A549 (cell line): ENCODE data around the gene RNF166. TPM values are rescaled to one million over a fixed set of nuclear protein-coding genes. Genes with fewer than 3 reads are reported as not detected.

Experiments
- ATAC-seq, 2 experiments: fragments of 200-7000 bp in 1 of 2; fragments of >200 bp in 1 of 2; cut with Nextera tagmentation in 1 of 2; cut with Tn5 transposase in 1 of 2; 3 replicates each; pipeline versions ENCODE4 v1.8.0 to v1.9.1; 2018 to 2020; ENCODE audit warnings: mild to moderate bottlenecking in 1 of 2, moderate library complexity in 1 of 2
- CTCF ChIA-PET: fragments of 300-600 bp; sonication (Branson Sonifier 250); formaldehyde crosslinking; extraction: SDS; loops from one replicate; lab custom pipeline; 2021; ENCODE audit warnings: antibody characterized with exemption, inconsistent platforms; lab: Yijun Ruan, JAX
- POLR2A ChIA-PET: fragments of 350-600 bp; formaldehyde crosslinking; extraction: SDS; loops from one replicate; lab custom pipeline; 2021; ENCODE audit warnings: antibody characterized with exemption, inconsistent platforms; lab: Yijun Ruan, JAX
- DNase-seq, 2 experiments: peaks; one replicate each; pipeline versions ENCODE4 v3.0.0 to v3.0.0-alpha.2; 2011 to 2016; ENCODE audit warnings: low read depth in 1 of 2, low spot score in 1 of 2
- FAIRE-seq: peaks from 2 replicates; lab custom pipeline; 2011; peaks lifted over from hg19 to GRCh38; lab: Jason Lieb, UNC
- H3K27ac ChIP-seq, 2 experiments: fragments of >200 bp; sonication (Bioruptor Twin); formaldehyde crosslinking; 3 replicates each; pipeline ENCODE4 v1.5.1; 2016 to 2017
- H3K4me1 ChIP-seq: fragments of >200 bp; sonication (Bioruptor Twin); formaldehyde crosslinking; 3 replicates; pipeline ENCODE4 v1.6.1; 2016
- H3K4me2 ChIP-seq: fragments of >200 bp; sonication (Bioruptor Twin); formaldehyde crosslinking; 3 replicates; pipeline ENCODE4 v1.6.1; 2016
- H3K4me3 ChIP-seq: fragments of >200 bp; sonication (Bioruptor Twin); formaldehyde crosslinking; 3 replicates; pipeline ENCODE4 v1.5.1; 2016
- H3K9me3 ChIP-seq: fragments of >200 bp; sonication (Bioruptor Twin); formaldehyde crosslinking; 3 replicates; pipeline ENCODE4 v1.6.1; 2016
- BCL3 ChIP-seq: fragments of >200 bp; sonication (Bioruptor Twin); formaldehyde crosslinking; IDR thresholded peaks from 3 replicates; pipeline ENCODE4 v1.6.1; 2016
- CHD2 ChIP-seq: fragments of 150-350 bp; IDR thresholded peaks from 2 replicates; pipeline ENCODE4 v1.6.1; 2014; ENCODE audit warnings: low read length; ENCODE audit not compliant: partially characterized antibody
- CHD4 ChIP-seq: fragments of 200-600 bp; sonication (generic); IDR thresholded peaks from 2 replicates; pipeline ENCODE4 v1.6.1; 2016; ENCODE audit warnings: antibody characterized with exemption, mild to moderate bottlenecking, borderline replicate concordance
- EHF ChIP-seq: fragments of 250-450 bp; sonication (Bioruptor Pico); IDR thresholded peaks from 2 replicates; pipeline ENCODE4 v1.5.0; 2020; ENCODE audit warnings: mild to moderate bottlenecking
- EHMT2 ChIP-seq: fragments of 200-600 bp; sonication (generic); IDR thresholded peaks from 2 replicates; pipeline ENCODE4 v1.6.1; 2016; ENCODE audit warnings: antibody characterized with exemption, low read depth, mild to moderate bottlenecking, moderate library complexity
- ESRRA ChIP-seq: fragments of 150-350 bp; IDR thresholded peaks from 2 replicates; pipeline ENCODE4 v1.6.1; 2014; ENCODE audit warnings: mild to moderate bottlenecking, low read length, borderline replicate concordance
- FOSL2 ChIP-seq, 2 experiments: fragments of 450-650 bp in 1 of 2; fragments of >200 bp in 1 of 2; sonication (Bioruptor Twin) in 1 of 2; formaldehyde crosslinking; IDR thresholded peaks; 2 replicates each; pipeline versions ENCODE4 v1.5.0 to v1.6.1; 2016 to 2020; ENCODE audit warnings: mild to moderate bottlenecking in 1 of 2, moderate library complexity in 1 of 2
- HDAC2 ChIP-seq: fragments of 200-600 bp; sonication (generic); IDR thresholded peaks from 2 replicates; pipeline ENCODE4 v1.6.1; 2016
- HEYL ChIP-seq: fragments of 250-450 bp; sonication (Bioruptor Pico); IDR thresholded peaks from 2 replicates; pipeline ENCODE4 v1.8.0; 2021; ENCODE audit warnings: mild to moderate bottlenecking, moderate library complexity
- JUN ChIP-seq, 2 experiments: fragments of >200 bp; sonication (Bioruptor Twin); formaldehyde crosslinking; IDR thresholded peaks; 2 replicates in 1 of 2; 3 replicates in 1 of 2; pipeline ENCODE4 v1.6.1; 2016 to 2017
- MAZ ChIP-seq: fragments of 150-350 bp; IDR thresholded peaks from 2 replicates; pipeline ENCODE4 v1.6.1; 2014; ENCODE audit warnings: antibody characterized with exemption, low read depth, low read length, borderline replicate concordance
- MYC ChIP-seq: IDR thresholded peaks from 2 replicates; pipeline ENCODE4 v1.6.1; 2012; ENCODE audit warnings: mild to moderate bottlenecking, inconsistent platforms, low read length, improper control_type of control experiment, borderline replicate concordance
- NFE2L2 ChIP-seq: fragments of 150-350 bp; conservative IDR thresholded peaks from 2 replicates; pipeline ENCODE4 v1.6.1; 2014; ENCODE audit warnings: low read length
- NPAS2 ChIP-seq: fragments of 250-450 bp; sonication (Bioruptor Pico); IDR thresholded peaks from 2 replicates; pipeline ENCODE4 v1.8.0; 2022; ENCODE audit warnings: mild to moderate bottlenecking, moderate library complexity, borderline replicate concordance
- POLR2AphosphoS2 ChIP-seq: conservative IDR thresholded peaks from 2 replicates; pipeline ENCODE4 v1.6.1; 2012; ENCODE audit warnings: low read length, improper control_type of control experiment, inconsistent platforms
- RAD21 ChIP-seq, 2 experiments: fragments of >200 bp in 1 of 2; sonication (Bioruptor Twin) in 1 of 2; formaldehyde crosslinking in 1 of 2; IDR thresholded peaks in 1 of 2; conservative IDR thresholded peaks in 1 of 2; 2 replicates in 1 of 2; 3 replicates in 1 of 2; pipeline ENCODE4 v1.6.1; 2012 to 2018; ENCODE audit warnings: inconsistent platforms in 1 of 2
- ZFP36 ChIP-seq: fragments of 450-650 bp; IDR thresholded peaks from 2 replicates; pipeline ENCODE4 v1.6.1; 2014; ENCODE audit warnings: borderline replicate concordance; ENCODE audit not compliant: partially characterized antibody
- ZSCAN20 ChIP-seq: fragments of 250-450 bp; sonication (Bioruptor Pico); IDR thresholded peaks from 2 replicates; pipeline ENCODE4 v1.8.0; 2022; ENCODE audit warnings: mild to moderate bottlenecking, moderate library complexity
- WGBS: methylation state at CpG from one replicate; pipeline ENCODE4 v1.1.6; 2017; ENCODE audit errors: missing lambda C conversion rate; 5-methylcytosine and 5-hydroxymethylcytosine counted together
- polyA plus RNA-seq, 4 experiments: library from polyadenylated mRNA; depleted of rRNA in 3 of 4; stranded (reverse); fragments of >200 nt; fragmentation: RNase III in 1 of 4; extraction: RNeasy Plus Mini Kit Qiagen cat#74134 plus additional on column Dnase treatment in 1 of 4; gene quantifications; 2 replicates in 3 of 4; 3 replicates in 1 of 4; pipeline ENCODE4 v1.2.3, GENCODE V29; 2011 to 2017
- TF ChIP-seq, protein P1 (sequence below): IDR thresholded peaks from 2 replicates; pipeline ENCODE4 v1.6.1; 2012; ENCODE audit warnings: low read depth, borderline replicate concordance
- TF ChIP-seq, protein P2 (sequence below): IDR thresholded peaks from 2 replicates; pipeline ENCODE4 v1.6.1; 2012
- TF ChIP-seq, protein P3 (sequence below): fragments of >200 bp; sonication (Bioruptor Twin); formaldehyde crosslinking; IDR thresholded peaks from 3 replicates; pipeline ENCODE4 v1.5.1; 2016
- TF ChIP-seq, protein P4 (sequence below): fragments of 250-450 bp; sonication (Bioruptor Pico); IDR thresholded peaks from 2 replicates; pipeline ENCODE4 v1.5.0; 2021; ENCODE audit warnings: mild to moderate bottlenecking, moderate library complexity, borderline replicate concordance
- TF ChIP-seq, protein P5 (sequence below): IDR thresholded peaks from 2 replicates; pipeline ENCODE4 v1.6.1; 2012

RNF166 gene
- polyA plus RNA-seq, 2 of the 4 experiments (the other 2 are of a cell fraction) = 9.4 to 11.6 TPM

DNA sequence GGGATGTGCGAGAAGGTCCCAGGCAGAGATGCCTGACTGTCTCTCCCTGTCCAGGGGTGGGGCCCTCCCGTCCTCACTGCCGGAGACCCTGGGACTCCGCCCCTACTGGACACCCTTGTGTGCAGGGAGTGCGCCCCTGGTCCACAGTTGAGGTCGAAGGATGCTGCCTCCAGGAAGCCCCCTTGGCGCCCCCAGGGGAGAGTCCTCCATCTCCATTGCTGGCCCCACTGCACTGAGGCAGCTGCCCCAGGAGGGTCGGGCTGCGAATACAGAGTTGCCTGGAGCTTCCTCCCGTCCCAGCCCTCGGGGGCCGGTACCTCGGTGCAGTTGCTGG is 26.7 kb upstream of the RNF166 start (continued):
- TF ChIP-seq, protein P1, sequence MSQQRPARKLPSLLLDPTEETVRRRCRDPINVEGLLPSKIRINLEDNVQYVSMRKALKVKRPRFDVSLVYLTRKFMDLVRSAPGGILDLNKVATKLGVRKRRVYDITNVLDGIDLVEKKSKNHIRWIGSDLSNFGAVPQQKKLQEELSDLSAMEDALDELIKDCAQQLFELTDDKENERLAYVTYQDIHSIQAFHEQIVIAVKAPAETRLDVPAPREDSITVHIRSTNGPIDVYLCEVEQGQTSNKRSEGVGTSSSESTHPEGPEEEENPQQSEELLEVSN = no peak
- TF ChIP-seq CHD2 (no peak), BCL3 (no peak), CHD4 (no peak)
- TF ChIP-seq, protein P2, sequence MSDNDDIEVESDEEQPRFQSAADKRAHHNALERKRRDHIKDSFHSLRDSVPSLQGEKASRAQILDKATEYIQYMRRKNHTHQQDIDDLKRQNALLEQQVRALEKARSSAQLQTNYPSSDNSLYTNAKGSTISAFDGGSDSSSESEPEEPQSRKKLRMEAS = no peak
- TF ChIP-seq, all 56 proteins: peak for 0

DNA sequence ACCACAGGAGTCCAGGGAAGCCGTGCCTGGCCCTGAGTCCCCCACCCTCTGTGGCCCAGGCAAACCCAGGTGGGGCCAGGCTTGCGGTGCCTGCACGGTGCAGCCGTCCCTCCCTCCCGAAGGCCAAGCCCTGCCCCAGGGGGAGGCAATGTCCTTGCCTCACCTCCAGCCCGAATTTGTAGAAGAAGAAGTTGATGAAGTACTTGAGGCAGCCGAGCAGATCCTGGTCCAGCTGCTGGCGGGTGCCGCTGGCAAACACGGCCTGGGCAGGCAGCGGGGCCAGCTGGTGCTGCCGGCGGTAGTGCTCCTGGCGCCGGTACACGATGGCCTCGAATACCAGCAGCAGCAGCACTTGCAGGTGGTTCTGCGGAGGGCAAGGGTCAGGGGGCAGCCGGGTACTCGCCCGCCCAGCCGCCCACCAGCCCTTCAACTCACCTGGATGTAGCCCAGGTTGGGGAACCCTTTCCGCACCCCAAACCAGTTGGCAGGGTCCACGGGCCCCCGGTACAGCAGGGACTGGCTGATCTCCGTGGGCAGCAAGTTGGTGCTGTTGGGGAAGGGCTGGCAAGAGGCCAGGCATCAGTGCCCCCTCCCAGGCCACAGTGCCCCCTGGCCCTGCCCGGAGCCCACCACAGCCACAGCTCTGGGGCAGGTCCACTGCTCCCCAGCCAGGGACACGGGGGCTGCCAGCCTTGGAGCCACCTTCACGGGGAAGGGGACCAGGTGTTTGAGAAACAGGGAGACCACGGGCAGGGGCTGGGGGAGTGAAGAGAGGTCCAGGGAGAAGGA is 26.2 kb upstream of the RNF166 start:
- TF ChIP-seq JUN (IDR thresholded peaks at IDR 0.05) (no peak), HDAC2 (no peak), POLR2AphosphoS2 (no peak), ZSCAN20 (CRISPR knock-in tag) (no peak), RAD21 (conservative IDR thresholded peaks at IDR 0.05 in 1 of 2, IDR thresholded peaks at IDR 0.05 in 1 of 2) (no peak), ESRRA (no peak), CHD2 (no peak)
- TF ChIP-seq, protein P2 = peak; percentile 11; the same call in 1 of the 2 replicates
- TF ChIP-seq, protein P3, sequence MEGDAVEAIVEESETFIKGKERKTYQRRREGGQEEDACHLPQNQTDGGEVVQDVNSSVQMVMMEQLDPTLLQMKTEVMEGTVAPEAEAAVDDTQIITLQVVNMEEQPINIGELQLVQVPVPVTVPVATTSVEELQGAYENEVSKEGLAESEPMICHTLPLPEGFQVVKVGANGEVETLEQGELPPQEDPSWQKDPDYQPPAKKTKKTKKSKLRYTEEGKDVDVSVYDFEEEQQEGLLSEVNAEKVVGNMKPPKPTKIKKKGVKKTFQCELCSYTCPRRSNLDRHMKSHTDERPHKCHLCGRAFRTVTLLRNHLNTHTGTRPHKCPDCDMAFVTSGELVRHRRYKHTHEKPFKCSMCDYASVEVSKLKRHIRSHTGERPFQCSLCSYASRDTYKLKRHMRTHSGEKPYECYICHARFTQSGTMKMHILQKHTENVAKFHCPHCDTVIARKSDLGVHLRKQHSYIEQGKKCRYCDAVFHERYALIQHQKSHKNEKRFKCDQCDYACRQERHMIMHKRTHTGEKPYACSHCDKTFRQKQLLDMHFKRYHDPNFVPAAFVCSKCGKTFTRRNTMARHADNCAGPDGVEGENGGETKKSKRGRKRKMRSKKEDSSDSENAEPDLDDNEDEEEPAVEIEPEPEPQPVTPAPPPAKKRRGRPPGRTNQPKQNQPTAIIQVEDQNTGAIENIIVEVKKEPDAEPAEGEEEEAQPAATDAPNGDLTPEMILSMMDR = no peak
- CTCF ChIA-PET = interaction anchor here (0.9 to 21.2 kb wide), 2 partner anchors 15 to 26 kb away, joined by 3 to 596 read pairs; no protein-coding TSS in a partner anchor
- no peak overlapping the region for H3K4me3 ChIP-seq
- H3K4me2 ChIP-seq = no peak overlapping the region
- peaks cover 11% of the 10 kb centered on the region for H3K4me1 ChIP-seq
- 88% methylated on average over 21 of the region's 30 CpGs for WGBS
- H3K9me3 ChIP-seq = no peaks in the 10 kb centered on the region
- POLR2A ChIA-PET = no interaction called here
- no peak for FAIRE-seq
- peak; percentile 32 to 86 for DNase-seq
- peak; percentile 23 to 73; a peak in 5 of 6 replicates for ATAC-seq
- peak overlapping the region in 1 of 2 experiments; percentile 14; a peak in 1 of 6 replicates for H3K27ac ChIP-seq

DNA sequence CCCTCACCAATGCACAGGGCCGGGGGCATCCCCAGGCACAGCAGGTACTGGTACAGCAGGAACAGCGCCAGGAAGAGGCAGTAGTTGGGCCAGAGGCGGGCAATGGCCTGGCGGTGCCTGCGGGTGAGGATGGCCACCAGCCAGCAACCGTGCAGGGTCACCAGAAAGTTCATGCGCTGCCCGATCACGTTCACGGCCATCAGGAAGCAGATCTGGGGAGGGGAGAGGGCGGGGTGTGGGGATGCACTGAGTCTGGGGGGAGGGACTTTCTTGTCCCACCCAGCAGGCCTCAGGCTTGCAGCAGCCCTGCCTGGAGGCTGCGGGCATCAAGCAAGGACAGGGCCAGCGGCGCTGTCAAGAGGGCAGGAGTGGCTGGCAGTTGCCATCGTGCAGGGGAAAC is 25.5 kb upstream of the RNF166 start:
- TF ChIP-seq, protein P4, sequence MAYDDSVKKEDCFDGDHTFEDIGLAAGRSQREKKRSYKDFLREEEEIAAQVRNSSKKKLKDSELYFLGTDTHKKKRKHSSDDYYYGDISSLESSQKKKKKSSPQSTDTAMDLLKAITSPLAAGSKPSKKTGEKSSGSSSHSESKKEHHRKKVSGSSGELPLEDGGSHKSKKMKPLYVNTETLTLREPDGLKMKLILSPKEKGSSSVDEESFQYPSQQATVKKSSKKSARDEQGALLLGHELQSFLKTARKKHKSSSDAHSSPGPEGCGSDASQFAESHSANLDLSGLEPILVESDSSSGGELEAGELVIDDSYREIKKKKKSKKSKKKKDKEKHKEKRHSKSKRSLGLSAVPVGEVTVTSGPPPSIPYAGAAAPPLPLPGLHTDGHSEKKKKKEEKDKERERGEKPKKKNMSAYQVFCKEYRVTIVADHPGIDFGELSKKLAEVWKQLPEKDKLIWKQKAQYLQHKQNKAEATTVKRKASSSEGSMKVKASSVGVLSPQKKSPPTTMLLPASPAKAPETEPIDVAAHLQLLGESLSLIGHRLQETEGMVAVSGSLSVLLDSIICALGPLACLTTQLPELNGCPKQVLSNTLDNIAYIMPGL (CRISPR knock-in tag) = no peak
- no peak for TF ChIP-seq NPAS2 (CRISPR knock-in tag)
- TF ChIP-seq MYC = no peak
- TF ChIP-seq ESRRA = no peak
- no peak for TF ChIP-seq EHF (CRISPR knock-in tag)
- TF ChIP-seq, protein P5, sequence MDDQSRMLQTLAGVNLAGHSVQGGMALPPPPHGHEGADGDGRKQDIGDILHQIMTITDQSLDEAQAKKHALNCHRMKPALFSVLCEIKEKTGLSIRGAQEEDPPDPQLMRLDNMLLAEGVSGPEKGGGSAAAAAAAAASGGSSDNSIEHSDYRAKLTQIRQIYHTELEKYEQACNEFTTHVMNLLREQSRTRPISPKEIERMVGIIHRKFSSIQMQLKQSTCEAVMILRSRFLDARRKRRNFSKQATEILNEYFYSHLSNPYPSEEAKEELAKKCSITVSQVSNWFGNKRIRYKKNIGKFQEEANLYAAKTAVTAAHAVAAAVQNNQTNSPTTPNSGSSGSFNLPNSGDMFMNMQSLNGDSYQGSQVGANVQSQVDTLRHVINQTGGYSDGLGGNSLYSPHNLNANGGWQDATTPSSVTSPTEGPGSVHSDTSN = no peak
- no peak for TF ChIP-seq HEYL (CRISPR knock-in tag)
- no peak for TF ChIP-seq MAZ
- no peak for TF ChIP-seq ZFP36
- TF ChIP-seq NFE2L2 = no peak
- TF ChIP-seq FOSL2 (IDR thresholded peaks at IDR 0.05) = no peak
- no peak for TF ChIP-seq FOSL2 (CRISPR knock-in tag; IDR thresholded peaks at IDR 0.05)
- TF ChIP-seq EHMT2 = no peak
- POLR2A ChIA-PET = no interaction called here
- Histone ChIP-seq H3K9me3 (no peaks in the 10 kb centered on the region), H3K27ac (peak overlapping the region in 1 of 2 experiments; percentile 42; a peak in 1 of 6 replicates), H3K4me2 (no peak overlapping the region), H3K4me3 (no peak overlapping the region), H3K4me1 (peaks cover 11% of the 10 kb centered on the region)
- WGBS = 56% methylated on average over 6 of the region's 15 CpGs
- CTCF ChIA-PET = interaction anchor here (0.9 to 21.2 kb wide), 2 partner anchors 14 to 27 kb away, joined by 3 to 596 read pairs; no protein-coding TSS in a partner anchor
- peak; percentile 28 to 61; a peak in 3 of 6 replicates for ATAC-seq
- no peak for FAIRE-seq
- DNase-seq = peak in 1 of 2 experiments; percentile 83
